DOHH2 (cell line): ENCODE results near the gene DPYSL5.

Experiments used
- EZH2phosphoT487 ChIP-seq: fragments of 200-600 bp; sonication (generic); IDR thresholded peaks from 2 replicates; pipeline ENCODE4 v1.6.1; 2017; ENCODE audit warnings: borderline replicate concordance, mild to moderate bottlenecking, antibody characterized with exemption, low read length, moderate library complexity, mixed read lengths
- TF ChIP-seq, protein P1 (sequence below): fragments of 200-600 bp; sonication (generic); IDR thresholded peaks from one replicate; pipeline ENCODE4 v1.5.1; 2014; ENCODE audit warnings: antibody characterized with exemption, mild to moderate bottlenecking, low read depth, low read length; ENCODE audit not compliant: poor library complexity, severe bottlenecking

DNA sequence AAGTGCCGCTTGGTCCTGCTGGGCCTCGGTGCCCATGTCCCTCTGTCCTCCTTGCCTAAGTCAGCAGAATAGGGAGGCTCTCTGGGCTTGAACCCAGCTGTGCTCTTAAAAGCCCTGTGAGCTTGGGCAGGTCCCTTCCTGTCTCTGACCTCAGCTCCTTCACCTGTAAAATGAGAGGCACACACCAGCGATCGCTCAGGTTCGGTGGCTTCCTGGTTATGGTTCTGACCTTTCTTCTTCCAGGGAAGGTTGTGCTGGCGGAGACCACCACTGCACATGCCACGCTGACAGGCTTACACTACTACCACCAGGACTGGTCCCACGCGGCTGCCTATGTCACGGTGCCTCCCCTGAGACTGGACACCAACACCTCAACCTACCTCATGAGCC lies 86.4 kb downstream of the DPYSL5 start:
- TF ChIP-seq, protein P1, sequence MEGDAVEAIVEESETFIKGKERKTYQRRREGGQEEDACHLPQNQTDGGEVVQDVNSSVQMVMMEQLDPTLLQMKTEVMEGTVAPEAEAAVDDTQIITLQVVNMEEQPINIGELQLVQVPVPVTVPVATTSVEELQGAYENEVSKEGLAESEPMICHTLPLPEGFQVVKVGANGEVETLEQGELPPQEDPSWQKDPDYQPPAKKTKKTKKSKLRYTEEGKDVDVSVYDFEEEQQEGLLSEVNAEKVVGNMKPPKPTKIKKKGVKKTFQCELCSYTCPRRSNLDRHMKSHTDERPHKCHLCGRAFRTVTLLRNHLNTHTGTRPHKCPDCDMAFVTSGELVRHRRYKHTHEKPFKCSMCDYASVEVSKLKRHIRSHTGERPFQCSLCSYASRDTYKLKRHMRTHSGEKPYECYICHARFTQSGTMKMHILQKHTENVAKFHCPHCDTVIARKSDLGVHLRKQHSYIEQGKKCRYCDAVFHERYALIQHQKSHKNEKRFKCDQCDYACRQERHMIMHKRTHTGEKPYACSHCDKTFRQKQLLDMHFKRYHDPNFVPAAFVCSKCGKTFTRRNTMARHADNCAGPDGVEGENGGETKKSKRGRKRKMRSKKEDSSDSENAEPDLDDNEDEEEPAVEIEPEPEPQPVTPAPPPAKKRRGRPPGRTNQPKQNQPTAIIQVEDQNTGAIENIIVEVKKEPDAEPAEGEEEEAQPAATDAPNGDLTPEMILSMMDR, result no peak
- no peak for TF ChIP-seq EZH2phosphoT487
